Suprapubic skin (tissue), 4 donors: ENCODE measurements around the gene HOXD9. TPM values are rescaled to one million over a fixed set of nuclear protein-coding genes. Genes with fewer than 3 reads are reported as not detected.

Source experiments
- DNase-seq, 2 donors: peaks; one replicate each; pipeline ENCODE4 v3.0.0-alpha.2; 2019; ENCODE audit warnings: low spot score in 2 of 2
- H3K27ac ChIP-seq: fragments of 200-600 bp; sonication (generic); one replicate; pipeline ENCODE4 v1.5.1; 2019
- H3K27me3 ChIP-seq: fragments of 200-600 bp; sonication (generic); one replicate; pipeline ENCODE4 v1.5.1; 2019
- H3K36me3 ChIP-seq: fragments of 200-600 bp; sonication (generic); one replicate; pipeline ENCODE4 v1.5.1; 2019
- H3K4me1 ChIP-seq: fragments of 200-600 bp; sonication (generic); one replicate; pipeline ENCODE4 v1.5.1; 2019
- H3K4me3 ChIP-seq: fragments of 200-600 bp; sonication (generic); one replicate; pipeline ENCODE4 v1.5.1; 2019; ENCODE audit warnings: mild to moderate bottlenecking
- H3K9me3 ChIP-seq: fragments of 200-600 bp; sonication (generic); one replicate; pipeline ENCODE4 v1.5.1; 2019
- EP300 ChIP-seq: sonication (generic); formaldehyde crosslinking; IDR thresholded peaks from one replicate; pipeline ENCODE4 v1.6.1; 2017; ENCODE audit warnings: antibody characterized with exemption
- POLR2A ChIP-seq, 2 donors: fragments of 450-650 bp; IDR thresholded peaks; one replicate each; pipeline ENCODE4 v1.6.1; 2017; ENCODE audit warnings: antibody characterized with exemption in 2 of 2, mild to moderate bottlenecking in 2 of 2, moderate library complexity in 2 of 2
- POLR2AphosphoS5 ChIP-seq, 3 donors: sonication (generic); formaldehyde crosslinking; IDR thresholded peaks; one replicate each; pipeline ENCODE4 v1.6.1; 2017; ENCODE audit warnings: antibody characterized with exemption in 3 of 3
- WGBS: methylation state at CpG from one replicate; pipeline ENCODE4 v1.1.5; 2018; 5-methylcytosine and 5-hydroxymethylcytosine counted together
- total RNA-seq, 4 donors: library from RNA; depleted of rRNA; stranded (reverse); fragments of >200 nt; gene quantifications; one replicate each; pipeline ENCODE4 v1.1.0, GENCODE V29; 2016
- TF ChIP-seq, protein P1 (sequence below), 2 donors: fragments of 200-600 bp in 1 of 2; fragments of 450-650 bp in 1 of 2; sonication (generic) in 1 of 2; IDR thresholded peaks; one replicate each; pipeline ENCODE4 v1.5.1; 2016 to 2019; ENCODE audit warnings: antibody characterized with exemption in 2 of 2, mild to moderate bottlenecking in 1 of 2, moderate library complexity in 1 of 2

HOXD9 gene
- total RNA-seq, 4 donors from 2014 or later: 0.26 to 3.1 (median 2.6) TPM; not detected in 1

- H3K4me3 ChIP-seq: no peak overlapping the region
- no peak overlapping the region for H3K27ac ChIP-seq
- H3K36me3 ChIP-seq: no peaks in the 10 kb centered on the region
- H3K27me3 ChIP-seq: peaks cover 100% of the 10 kb centered on the region
- no peaks in the 10 kb centered on the region for H3K9me3 ChIP-seq
- peaks cover 54% of the 10 kb centered on the region for H3K4me1 ChIP-seq
- TF ChIP-seq POLR2AphosphoS5 (IDR thresholded peaks at IDR 0.05): no peak
- DNase-seq: peak in 1 of 2 donors; percentile 52
- 32% methylated on average over 28 of the region's 28 CpGs for WGBS
Measured at GRCh38 chr2:176100547-176101140, 21.9 kb upstream of the HOXD9 start.

DNA sequence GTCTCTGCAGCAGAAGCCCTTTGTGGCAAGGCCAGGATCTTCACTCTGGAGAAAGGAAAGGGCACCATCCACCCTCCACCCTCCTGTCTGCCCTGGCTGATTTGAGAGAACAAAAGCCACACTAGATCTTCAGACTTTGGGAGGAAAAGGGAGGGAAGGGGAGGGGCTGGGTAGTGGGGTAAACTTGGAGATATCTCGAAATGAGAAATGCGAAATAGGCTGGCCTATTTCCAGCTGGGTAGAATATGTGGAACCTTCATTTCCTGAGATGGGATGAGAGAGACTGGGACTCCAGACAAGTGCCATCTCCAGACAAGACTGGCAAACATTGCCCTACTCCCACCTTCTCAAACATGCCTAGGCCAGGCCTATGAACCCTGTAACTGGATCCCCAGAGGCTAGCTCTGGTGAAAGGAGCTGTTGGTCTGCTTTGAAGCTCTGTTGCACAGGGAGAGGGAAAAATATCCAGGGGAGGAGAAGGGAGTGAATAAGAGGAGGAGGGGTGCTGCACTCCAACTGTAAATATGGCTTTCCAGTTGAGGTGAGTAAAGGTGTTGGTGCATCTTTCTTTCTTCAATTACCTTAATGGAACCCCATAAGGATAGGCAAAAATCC is 21.2 kb upstream of the HOXD9 start:
- Histone ChIP-seq H3K9me3 (no peaks in the 10 kb centered on the region), H3K27ac (no peak overlapping the region), H3K27me3 (peaks cover 100% of the 10 kb centered on the region), H3K4me1 (peaks cover 57% of the 10 kb centered on the region), H3K36me3 (no peaks in the 10 kb centered on the region), H3K4me3 (no peak overlapping the region)
- WGBS: 37% methylated on average over 2 of the region's 2 CpGs
- no peak for TF ChIP-seq EP300
- no peak for TF ChIP-seq POLR2AphosphoS5 (IDR thresholded peaks at IDR 0.05)
- TF ChIP-seq POLR2A (IDR thresholded peaks at IDR 0.05): no peak
- TF ChIP-seq, protein P1, sequence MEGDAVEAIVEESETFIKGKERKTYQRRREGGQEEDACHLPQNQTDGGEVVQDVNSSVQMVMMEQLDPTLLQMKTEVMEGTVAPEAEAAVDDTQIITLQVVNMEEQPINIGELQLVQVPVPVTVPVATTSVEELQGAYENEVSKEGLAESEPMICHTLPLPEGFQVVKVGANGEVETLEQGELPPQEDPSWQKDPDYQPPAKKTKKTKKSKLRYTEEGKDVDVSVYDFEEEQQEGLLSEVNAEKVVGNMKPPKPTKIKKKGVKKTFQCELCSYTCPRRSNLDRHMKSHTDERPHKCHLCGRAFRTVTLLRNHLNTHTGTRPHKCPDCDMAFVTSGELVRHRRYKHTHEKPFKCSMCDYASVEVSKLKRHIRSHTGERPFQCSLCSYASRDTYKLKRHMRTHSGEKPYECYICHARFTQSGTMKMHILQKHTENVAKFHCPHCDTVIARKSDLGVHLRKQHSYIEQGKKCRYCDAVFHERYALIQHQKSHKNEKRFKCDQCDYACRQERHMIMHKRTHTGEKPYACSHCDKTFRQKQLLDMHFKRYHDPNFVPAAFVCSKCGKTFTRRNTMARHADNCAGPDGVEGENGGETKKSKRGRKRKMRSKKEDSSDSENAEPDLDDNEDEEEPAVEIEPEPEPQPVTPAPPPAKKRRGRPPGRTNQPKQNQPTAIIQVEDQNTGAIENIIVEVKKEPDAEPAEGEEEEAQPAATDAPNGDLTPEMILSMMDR (IDR thresholded peaks at IDR 0.05): no peak
- peak in 1 of 2 donors; percentile 41 for DNase-seq

DNA sequence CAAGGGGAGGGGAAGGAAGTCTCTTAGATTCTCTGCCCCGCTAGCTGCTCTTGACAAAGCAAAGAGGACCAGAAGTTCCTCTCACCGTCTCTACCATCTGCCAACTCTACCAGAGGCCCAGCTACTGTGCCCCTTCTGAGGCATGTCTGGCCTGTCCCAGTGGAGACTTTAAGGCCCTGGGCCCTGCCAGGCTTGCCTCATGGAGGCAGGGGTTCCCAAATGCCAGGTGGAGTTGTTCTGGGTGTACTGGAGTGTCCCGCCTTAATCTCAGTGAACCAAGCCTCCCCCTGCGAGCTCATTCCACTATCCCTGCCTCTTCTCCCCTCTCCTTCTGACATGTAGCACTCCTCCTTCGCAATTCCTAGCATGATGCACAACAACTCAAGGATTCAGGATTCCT is 20.7 kb upstream of the HOXD9 start:
- no peak for TF ChIP-seq POLR2AphosphoS5 (IDR thresholded peaks at IDR 0.05)
- TF ChIP-seq EP300: no peak
- TF ChIP-seq POLR2A (IDR thresholded peaks at IDR 0.05): no peak
- Histone ChIP-seq H3K4me3 (no peak overlapping the region), H3K4me1 (peaks cover 58% of the 10 kb centered on the region), H3K36me3 (no peaks in the 10 kb centered on the region), H3K9me3 (no peaks in the 10 kb centered on the region), H3K27me3 (peaks cover 100% of the 10 kb centered on the region), H3K27ac (no peak overlapping the region)
- WGBS: 59% methylated on average over 5 of the region's 5 CpGs
- DNase-seq: peak in 1 of 2 donors; percentile 40

DNA sequence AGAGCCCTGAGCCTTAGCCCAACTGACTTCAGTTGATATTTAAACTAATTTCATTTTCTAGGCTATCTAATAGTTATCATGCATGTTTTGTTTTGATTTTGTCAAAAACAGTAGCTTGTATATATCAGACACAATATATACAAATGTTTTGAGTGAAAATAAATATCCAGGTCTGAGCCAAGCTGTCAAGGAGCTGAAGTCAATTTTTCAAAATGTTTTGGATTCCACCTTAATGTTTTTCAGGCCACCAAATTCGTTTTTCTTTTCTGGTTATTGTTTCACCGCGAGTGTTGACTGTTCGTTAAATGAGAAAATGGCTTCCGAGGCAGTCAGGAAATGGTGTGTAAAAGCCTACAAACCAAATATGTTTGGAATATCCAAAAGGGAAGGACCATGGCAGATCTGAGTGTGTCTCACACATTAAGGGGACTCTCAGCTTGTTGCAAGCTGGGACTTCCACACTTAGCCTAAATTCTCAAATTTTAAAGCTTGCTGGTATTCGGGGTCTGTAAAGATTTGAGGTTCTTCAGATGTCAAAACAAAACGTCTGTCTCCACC is 20.1 kb upstream of the HOXD9 start:
- no peak for DNase-seq
- no peak overlapping the region for H3K4me3 ChIP-seq
- H3K27me3 ChIP-seq: peaks cover 100% of the 10 kb centered on the region
- WGBS: 48% methylated on average over 7 of the region's 7 CpGs
- no peaks in the 10 kb centered on the region for H3K36me3 ChIP-seq
- TF ChIP-seq, protein P1 (IDR thresholded peaks at IDR 0.05): no peak
- TF ChIP-seq POLR2AphosphoS5 (IDR thresholded peaks at IDR 0.05): no peak
- no peak for TF ChIP-seq EP300
- no peak for TF ChIP-seq POLR2A (IDR thresholded peaks at IDR 0.05)
- no peaks in the 10 kb centered on the region for H3K9me3 ChIP-seq
- H3K27ac ChIP-seq: no peak overlapping the region
- peaks cover 58% of the 10 kb centered on the region for H3K4me1 ChIP-seq

- Histone ChIP-seq H3K27ac (no peak overlapping the region), H3K36me3 (no peaks in the 10 kb centered on the region), H3K9me3 (no peaks in the 10 kb centered on the region), H3K4me1 (peaks cover 56% of the 10 kb centered on the region), H3K27me3 (peaks cover 99% of the 10 kb centered on the region), H3K4me3 (no peak overlapping the region)
- WGBS: 59% methylated on average over 7 of the region's 7 CpGs
- DNase-seq: no peak
- no peak for TF ChIP-seq POLR2AphosphoS5 (IDR thresholded peaks at IDR 0.05)
- TF ChIP-seq EP300: no peak
- TF ChIP-seq, protein P1 (IDR thresholded peaks at IDR 0.05): no peak
- TF ChIP-seq POLR2A (IDR thresholded peaks at IDR 0.05): no peak
Measured at GRCh38 chr2:176103194-176103593, 19.3 kb upstream of the HOXD9 start.

- Histone ChIP-seq H3K36me3 (no peaks in the 10 kb centered on the region), H3K9me3 (no peaks in the 10 kb centered on the region), H3K27ac (no peak overlapping the region), H3K4me3 (peak overlapping the region; percentile 26), H3K4me1 (peaks cover 56% of the 10 kb centered on the region), H3K27me3 (peaks cover 99% of the 10 kb centered on the region)
- TF ChIP-seq EP300: no peak
- WGBS: 14% methylated on average over 17 of the region's 17 CpGs
- no peak for DNase-seq
Measured at GRCh38 chr2:176103742-176104315, 18.7 kb upstream of the HOXD9 start.
